GM12873 (cell line): ENCODE data around the gene WDR3.

Experiments
- TF ChIP-seq, protein P1 (sequence below): IDR thresholded peaks from 2 replicates; pipeline ENCODE4 v1.5.1; 2012; ENCODE audit warnings: low read depth, mild to moderate bottlenecking, moderate library complexity, low read length, control low read depth; ENCODE audit not compliant: insufficient read depth; ENCODE audit errors: missing control alignments

The WDR3 gene

DNA sequence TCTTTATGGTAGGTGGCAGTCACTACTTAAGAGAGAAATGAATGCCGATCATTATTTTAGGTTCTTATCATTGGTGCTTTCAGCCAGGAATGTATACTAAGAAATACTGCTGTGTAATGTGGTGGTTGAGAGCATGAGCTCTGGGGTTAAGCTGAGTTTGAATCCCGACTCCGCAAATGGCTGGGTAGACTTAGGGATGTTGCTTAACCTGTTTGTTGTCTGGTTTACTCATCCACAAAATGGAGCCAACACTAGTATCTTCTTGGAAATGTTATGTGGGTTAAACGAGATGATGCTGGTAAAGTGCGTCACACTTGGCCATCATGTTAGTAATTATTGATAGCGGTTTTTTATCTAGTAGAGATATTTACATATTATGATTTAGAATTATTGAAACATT, 83.8 kb downstream of the WDR3 start:
- TF ChIP-seq, protein P1, sequence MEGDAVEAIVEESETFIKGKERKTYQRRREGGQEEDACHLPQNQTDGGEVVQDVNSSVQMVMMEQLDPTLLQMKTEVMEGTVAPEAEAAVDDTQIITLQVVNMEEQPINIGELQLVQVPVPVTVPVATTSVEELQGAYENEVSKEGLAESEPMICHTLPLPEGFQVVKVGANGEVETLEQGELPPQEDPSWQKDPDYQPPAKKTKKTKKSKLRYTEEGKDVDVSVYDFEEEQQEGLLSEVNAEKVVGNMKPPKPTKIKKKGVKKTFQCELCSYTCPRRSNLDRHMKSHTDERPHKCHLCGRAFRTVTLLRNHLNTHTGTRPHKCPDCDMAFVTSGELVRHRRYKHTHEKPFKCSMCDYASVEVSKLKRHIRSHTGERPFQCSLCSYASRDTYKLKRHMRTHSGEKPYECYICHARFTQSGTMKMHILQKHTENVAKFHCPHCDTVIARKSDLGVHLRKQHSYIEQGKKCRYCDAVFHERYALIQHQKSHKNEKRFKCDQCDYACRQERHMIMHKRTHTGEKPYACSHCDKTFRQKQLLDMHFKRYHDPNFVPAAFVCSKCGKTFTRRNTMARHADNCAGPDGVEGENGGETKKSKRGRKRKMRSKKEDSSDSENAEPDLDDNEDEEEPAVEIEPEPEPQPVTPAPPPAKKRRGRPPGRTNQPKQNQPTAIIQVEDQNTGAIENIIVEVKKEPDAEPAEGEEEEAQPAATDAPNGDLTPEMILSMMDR = no peak

DNA sequence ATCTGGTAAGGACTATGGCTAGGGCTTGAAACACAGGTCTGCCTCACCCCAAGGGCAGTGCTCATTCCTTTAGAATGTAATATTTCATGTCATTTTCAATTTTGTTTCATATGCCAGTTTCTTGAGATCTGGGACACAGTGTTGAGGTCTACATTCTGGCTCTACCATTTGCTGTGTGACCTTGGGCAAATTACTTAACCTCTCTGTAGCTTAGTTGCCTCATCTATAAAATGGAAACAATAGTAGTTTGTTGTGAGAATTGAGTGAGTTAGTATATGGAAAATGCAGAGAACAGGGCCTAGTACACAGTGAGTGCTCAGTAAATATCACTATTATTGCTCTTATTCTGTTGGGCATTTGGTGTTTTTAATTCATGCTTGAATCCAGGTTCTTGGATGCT, 84.4 kb downstream of the WDR3 start:
- TF ChIP-seq, protein P1 = no peak
